Measurements from ENCODE around the gene C4A. TPM values are rescaled to one million over a fixed set of nuclear protein-coding genes. Genes with fewer than 3 reads are reported as not detected.
"Not testable (repeated sequence)": the region's sequence is repeated elsewhere in the genome, so short reads cannot be mapped to it uniquely, and the experiment has no call there.

The C4A gene
- total RNA-seq: 32.6 TPM

DNA sequence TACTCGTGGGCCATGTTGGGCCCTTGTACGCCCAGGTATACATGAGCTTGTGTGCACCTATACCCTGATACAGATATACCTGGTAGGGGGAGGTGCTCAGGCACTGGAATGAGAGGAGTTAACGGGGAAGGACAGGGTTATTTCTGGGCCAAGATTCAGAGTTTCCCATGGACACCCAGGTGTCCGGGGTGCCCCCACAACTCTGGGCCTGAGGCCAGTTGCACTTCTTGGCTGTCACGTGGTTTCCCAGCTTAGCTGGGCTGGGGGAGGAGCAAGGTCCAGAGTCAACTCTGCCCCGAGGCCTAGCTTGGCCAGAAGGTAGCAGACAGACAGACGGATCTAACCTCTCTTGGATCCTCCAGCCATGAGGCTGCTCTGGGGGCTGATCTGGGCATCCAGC is at the start of gene C4A:
TSS of gene C4A (plus strand) at position 314 of the 400 bp plus-strand sequence. CDS start at position 365, 51 bp downstream.
- DNase-seq: not testable (repeated sequence)

DNA sequence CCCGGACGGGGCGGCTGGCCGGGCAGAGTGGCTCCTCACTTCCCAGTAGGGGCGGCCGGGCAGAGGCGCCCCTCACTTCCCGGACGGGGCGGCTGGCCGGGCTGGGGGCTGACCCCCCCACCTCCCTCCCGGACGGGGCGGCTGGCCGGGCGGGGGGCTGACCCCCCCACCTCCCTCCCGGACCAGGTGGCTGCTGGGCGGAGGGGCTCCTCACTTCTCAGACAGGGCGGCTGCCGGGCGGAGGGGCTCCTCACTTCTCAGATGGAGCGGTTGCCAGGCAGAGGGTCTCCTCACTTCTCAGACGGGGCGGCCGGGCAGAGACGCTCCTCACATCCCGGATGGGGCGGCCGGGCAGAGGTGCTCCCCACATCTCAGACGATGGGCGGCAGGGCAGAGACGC is 49.7 kb upstream of the C4A start:
- DNase-seq: not testable (repeated sequence)

DNA sequence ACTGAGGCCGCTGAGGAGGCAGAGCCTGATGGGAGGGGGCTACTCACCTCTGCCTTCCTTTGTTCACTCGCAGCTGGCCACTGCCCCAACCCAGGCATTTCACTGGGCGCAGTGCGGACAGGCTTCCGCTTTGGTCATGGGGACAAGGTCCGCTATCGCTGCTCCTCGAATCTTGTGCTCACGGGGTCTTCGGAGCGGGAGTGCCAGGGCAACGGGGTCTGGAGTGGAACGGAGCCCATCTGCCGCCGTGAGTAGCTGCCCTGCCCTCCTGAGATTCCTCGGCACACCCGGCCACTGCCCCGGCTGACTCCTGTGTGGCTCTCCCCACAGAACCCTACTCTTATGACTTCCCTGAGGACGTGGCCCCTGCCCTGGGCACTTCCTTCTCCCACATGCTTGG is 48.3 kb upstream of the C4A start:
- DNase-seq: no peak

DNA sequence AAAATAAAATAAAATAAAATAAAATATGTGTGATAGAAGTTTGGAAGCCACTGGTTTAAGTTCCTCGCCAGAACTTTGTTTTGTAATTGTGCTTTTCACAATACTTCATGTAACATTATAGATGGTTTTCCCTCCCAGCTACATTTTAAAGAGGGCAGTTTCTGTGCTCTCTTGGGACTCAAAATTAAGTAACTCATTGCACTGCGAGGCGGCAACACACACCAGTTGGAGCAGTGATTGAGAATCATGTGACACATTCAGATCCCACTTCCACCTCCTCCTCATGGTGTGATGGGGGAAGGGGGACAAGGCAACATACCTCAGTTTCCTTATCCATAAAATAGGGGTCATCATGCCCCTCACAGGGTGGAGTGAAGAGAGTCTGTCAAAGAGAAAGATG is 46.8 kb upstream of the C4A start:
- no peak for DNase-seq

DNA sequence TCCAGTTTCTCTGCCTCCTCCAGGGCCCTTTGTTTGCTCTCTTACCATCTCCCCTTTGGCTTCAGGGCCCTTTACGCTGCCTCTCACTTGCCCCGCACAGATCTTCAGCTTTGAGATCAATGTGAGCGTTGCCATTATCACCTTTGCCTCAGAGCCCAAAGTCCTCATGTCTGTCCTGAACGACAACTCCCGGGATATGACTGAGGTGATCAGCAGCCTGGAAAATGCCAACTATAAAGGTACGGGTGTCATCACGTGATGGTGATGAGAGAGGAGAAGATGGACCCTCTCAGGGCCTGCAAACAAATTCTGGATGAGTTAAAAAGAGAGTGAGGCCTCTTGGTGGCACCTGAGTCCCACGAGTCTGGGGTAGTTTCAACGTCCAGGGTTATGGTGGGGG is 46.0 kb upstream of the C4A start:
- no peak for DNase-seq

DNA sequence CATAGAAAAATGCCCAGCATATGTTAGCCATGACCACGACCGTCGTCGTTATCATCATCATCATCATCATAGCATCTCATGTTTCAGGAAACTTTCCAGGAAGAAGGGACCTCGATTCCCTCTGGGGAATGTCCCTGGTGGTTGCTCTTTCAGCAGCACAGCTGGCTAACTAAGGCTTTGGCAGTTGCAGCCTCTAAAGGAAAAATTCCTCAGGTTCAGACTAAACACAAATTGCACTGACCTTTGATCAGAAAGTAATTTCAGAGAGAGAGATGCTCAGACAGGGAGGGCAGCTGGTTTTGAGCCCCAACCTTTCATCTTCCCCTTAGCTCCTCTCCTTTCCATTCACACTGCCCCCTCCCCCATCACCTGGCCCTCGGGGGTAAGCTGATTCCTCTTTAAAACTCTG is 41.6 kb upstream of the C4A start:
- DNase-seq: no peak

DNA sequence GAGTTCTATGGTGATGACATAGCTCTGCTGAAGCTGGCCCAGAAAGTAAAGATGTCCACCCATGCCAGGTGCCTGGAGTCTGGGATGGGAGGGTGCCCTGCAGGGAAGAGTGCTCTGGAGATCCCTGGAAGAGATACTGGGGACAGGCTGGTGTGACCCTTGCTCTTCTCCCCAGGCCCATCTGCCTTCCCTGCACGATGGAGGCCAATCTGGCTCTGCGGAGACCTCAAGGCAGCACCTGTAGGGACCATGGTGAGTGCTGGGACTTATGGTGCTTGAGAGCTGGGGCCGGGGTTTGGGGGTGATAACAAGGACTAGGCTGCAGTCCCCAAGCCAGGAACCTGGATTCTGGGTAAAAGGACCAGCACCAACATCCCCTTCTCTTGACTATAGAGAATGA is 38.1 kb upstream of the C4A start:
- no peak for DNase-seq

DNA sequence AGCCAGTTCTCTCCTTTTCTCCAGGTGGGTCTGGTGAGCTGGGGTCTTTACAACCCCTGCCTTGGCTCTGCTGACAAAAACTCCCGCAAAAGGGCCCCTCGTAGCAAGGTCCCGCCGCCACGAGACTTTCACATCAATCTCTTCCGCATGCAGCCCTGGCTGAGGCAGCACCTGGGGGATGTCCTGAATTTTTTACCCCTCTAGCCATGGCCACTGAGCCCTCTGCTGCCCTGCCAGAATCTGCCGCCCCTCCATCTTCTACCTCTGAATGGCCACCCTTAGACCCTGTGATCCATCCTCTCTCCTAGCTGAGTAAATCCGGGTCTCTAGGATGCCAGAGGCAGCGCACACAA is 36.7 kb upstream of the C4A start:
- DNase-seq: no peak

DNA sequence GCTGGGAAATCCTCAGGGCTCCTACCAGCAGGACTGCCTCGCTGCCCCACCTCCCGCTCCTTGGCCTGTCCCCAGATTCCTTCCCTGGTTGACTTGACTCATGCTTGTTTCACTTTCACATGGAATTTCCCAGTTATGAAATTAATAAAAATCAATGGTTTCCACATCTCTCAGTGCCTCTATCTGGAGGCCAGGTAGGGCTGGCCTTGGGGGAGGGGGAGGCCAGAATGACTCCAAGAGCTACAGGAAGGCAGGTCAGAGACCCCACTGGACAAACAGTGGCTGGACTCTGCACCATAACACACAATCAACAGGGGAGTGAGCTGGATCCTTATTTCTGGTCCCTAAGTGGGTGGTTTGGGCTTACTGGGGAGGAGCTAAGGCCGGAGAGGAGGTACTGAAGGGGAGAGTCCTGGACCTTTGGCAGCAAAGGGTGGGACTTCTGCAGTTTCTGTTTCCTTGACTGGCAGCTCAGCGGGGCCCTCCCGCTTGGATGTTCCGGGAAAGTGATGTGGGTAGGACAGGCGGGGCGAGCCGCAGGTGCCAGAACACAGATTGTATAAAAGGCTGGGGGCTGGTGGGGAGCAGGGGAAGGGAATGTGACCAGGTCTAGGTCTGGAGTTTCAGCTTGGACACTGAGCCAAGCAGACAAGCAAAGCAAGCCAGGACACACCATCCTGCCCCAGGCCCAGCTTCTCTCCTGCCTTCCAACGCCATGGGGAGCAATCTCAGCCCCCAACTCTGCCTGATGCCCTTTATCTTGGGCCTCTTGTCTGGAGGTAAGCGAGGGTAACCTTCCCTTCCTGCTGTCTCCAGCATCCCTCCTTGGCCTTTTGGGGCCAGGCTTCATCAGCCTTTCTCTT is 36.1 kb upstream of the C4A start, which contains the start of gene CFB:
TSS of gene CFB (plus strand) at position 589 of the 863 bp plus-strand sequence. CDS start at position 716, 127 bp downstream.
- DNase-seq: peak; percentile 19

DNA sequence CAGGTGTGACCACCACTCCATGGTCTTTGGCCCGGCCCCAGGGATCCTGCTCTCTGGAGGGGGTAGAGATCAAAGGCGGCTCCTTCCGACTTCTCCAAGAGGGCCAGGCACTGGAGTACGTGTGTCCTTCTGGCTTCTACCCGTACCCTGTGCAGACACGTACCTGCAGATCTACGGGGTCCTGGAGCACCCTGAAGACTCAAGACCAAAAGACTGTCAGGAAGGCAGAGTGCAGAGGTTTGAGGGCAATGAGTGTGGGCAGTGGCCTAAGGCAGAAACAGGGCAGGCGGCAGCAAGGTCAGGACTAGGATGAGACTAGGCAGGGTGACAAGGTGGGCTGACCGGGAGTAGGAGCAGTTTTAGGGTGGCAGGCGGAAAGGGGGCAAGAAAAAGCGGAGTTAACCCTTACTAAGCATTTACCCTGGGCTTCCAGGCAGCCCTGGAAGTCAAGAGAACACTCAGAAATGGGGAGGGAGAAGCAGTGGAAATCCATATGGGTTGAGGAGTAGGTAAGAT is 35.4 kb upstream of the C4A start:
- no peak for DNase-seq

DNA sequence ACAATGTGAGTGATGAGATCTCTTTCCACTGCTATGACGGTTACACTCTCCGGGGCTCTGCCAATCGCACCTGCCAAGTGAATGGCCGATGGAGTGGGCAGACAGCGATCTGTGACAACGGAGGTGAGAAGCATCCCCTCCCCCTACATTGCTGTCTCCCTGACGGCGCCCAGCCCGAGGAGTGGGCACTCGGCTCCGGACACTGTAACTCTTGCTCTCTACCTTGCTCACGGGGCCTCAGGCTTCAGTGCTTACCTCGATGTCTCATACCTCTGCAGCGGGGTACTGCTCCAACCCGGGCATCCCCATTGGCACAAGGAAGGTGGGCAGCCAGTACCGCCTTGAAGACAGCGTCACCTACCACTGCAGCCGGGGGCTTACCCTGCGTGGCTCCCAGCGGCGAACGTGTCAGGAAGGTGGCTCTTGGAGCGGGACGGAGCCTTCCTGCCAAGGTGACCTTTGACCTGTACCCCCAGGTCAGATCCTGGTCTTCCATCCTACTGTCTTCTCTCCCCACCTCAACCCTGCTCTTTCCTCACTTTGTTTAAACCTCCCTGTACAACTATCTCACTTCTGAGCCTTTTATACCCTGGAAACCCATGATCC is 34.7 kb upstream of the C4A start:
- DNase-seq: no peak

DNA sequence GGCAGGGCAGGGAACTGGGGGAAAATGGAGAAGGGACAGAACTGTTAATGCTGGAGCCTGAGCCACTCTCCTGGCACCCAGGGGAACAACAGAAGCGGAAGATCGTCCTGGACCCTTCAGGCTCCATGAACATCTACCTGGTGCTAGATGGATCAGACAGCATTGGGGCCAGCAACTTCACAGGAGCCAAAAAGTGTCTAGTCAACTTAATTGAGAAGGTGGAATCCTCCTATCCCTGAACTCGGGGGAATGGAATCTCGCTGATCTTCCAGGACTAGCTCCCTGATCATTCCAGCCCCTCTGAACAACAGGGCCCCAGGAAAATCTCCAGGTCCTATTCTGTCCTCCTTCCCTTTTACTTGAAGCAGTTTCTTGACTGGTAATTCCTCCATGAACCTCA is 34.0 kb upstream of the C4A start:
- DNase-seq: no peak

DNA sequence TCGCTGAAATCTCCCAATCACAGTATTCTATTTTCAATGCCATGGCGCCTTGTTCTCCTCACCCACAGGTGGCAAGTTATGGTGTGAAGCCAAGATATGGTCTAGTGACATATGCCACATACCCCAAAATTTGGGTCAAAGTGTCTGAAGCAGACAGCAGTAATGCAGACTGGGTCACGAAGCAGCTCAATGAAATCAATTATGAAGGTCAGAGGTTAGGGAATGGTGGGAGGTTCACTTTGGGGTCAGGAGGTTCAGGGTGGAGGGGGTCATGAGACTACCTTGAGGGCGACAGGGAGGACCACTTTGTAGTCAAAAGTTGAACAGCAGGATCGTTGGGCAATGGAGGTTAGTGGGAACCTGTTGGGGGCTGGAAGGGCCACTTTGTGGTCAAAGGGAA is 33.6 kb upstream of the C4A start:
- no peak for DNase-seq

DNA sequence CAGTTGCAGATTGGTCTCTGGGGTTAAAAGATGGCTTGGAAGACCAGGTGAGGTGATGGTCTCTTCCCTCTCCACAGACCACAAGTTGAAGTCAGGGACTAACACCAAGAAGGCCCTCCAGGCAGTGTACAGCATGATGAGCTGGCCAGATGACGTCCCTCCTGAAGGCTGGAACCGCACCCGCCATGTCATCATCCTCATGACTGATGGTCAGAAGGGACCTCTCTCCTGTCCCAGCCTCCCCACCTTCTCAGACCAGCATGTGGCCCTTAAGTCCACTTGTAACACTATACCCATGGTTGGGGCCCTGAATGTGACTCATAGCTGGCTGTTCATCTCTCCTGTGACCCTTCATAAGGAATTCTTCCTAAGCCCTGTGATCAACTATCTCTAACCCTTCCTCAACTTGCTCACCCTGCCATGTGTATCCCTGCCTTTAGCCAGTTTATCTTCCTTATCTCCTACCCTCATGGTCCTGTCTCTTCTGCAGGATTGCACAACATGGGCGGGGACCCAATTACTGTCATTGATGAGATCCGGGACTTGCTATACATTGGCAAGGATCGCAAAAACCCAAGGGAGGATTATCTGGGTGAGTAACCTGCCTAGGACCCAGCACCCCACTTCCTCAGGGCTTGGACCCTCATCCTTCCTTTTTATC is 33.0 kb upstream of the C4A start:
- no peak for DNase-seq

DNA sequence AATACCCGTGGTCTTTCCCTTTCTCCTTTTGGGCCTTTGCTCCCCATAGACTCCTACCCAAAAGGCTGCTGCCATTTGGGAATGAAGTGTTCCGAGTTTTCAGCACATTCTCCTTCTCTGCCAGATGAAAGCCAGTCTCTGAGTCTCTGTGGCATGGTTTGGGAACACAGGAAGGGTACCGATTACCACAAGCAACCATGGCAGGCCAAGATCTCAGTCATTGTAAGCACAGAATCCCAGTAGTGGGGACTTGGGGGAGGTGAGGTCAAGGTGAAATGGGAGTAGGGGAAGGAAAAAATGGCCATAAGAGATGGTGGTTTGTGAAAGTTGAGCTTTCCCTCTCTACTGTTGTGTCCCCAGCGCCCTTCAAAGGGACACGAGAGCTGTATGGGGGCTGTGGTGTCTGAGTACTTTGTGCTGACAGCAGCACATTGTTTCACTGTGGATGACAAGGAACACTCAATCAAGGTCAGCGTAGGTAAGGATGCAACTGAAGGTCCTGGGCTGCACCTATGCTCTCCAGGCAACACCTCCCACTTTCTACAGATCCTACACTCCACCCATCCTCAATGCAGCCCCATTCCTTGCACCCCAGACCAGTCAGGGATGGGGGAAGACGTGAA is 31.8 kb upstream of the C4A start:
- no peak for DNase-seq

DNA sequence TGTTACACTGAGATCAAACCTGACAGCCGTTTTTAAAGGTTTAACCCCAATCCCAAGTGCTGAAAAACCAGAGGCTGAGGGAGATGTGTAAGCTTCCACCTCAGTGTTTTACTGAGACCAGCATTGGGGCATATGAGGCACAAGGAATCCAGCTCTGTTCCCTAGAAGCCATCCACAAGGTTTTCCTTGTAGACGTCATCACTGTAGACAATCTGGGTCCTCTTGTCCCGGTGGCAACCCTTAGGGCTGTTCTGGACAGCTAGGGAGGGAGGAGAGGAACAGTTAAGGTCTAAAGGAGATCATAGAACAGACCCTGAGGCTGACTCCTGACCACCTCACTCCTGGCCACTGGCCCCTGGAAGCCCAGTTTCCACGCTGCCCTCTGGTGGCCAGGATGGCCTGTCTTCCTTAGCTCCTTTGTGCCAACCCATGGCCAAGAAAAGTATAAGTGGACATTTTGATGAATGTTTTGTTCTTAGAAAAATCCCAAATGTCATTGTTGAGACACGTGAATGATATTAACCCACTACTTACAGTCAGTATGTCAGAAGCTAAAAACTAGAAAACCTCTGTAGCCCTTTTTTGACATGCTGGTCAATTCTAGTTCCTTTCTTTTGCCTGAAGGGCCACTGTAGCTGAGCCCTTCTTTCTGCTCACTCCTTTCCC is 29.6 kb upstream of the C4A start:
- DNase-seq: peak; percentile 51

DNA sequence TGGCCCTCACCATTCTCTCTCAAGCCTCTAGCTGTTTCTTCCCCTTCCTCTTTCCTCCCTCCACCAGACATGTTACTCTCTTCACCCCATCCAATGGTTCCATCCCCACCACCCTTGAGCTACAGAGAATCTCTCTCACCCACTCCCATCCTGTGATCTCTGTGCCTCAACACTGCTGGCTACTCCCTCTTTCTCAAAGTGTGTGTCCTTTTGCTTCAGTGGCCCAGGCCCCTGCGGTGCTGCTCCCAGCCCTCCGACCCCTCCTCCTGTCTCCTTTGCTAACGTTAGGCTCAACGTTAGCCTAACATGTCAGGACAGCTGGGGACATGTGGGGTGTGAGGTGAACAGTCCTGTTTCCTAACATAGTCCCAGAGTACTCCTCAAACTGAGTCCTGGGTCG is 29.0 kb upstream of the C4A start:
- DNase-seq: no peak

DNA sequence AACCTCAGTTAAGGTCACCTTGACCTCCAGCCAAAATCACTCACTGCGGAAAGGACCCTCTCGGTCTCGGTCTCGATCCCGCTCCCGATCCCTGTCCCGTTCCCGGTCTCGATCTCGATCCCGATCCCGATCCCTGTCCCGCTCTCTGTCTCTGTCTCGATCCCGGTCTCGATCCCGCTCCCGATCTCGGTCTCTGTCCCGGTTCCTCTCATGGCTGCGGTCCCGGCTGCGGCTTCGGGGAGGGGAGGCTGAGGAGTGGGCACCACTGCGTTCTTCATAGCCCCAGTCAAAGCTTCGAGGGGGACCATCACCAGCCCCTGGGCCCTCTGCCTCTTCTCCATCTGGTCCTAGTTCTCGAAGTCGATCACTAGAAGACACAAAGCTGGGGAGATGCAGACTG is 27.3 kb upstream of the C4A start:
- no peak for DNase-seq

DNA sequence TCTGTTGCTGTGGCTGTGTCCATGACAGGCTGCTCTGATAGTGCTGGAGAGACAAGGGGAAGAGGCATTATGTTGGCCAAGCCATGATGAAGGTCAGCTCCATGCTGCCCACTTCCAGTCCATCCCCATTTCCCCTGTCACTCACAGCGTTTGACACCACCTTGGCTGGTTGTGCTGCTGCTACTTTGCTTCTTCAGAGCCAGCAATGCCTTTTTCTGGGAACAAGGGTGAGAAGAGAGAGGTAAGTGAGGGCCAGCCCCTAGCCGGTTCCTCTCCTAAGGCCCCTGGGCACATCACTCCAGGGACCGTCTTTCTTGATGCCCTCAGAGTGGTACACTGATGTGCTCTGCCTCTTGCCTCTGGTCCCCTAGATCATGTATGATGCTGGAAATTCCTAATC is 25.1 kb upstream of the C4A start:
- DNase-seq: no peak

DNA sequence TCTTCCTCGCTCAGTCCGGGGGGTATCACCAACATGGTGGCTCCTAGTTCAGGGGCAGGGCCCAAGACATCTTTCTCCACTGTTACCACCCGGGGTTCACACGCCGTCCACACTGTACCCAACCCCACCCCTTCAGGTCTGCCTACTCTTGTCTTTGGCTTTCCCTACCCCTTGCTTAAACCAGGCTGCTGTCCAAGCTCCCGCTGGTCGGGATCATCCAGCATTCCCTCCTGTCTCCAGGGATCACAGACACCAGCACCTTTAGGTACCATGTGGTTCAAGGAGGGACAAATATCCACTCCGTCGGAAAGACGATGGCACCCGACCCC is 23.5 kb upstream of the C4A start:
- DNase-seq: no peak

DNA sequence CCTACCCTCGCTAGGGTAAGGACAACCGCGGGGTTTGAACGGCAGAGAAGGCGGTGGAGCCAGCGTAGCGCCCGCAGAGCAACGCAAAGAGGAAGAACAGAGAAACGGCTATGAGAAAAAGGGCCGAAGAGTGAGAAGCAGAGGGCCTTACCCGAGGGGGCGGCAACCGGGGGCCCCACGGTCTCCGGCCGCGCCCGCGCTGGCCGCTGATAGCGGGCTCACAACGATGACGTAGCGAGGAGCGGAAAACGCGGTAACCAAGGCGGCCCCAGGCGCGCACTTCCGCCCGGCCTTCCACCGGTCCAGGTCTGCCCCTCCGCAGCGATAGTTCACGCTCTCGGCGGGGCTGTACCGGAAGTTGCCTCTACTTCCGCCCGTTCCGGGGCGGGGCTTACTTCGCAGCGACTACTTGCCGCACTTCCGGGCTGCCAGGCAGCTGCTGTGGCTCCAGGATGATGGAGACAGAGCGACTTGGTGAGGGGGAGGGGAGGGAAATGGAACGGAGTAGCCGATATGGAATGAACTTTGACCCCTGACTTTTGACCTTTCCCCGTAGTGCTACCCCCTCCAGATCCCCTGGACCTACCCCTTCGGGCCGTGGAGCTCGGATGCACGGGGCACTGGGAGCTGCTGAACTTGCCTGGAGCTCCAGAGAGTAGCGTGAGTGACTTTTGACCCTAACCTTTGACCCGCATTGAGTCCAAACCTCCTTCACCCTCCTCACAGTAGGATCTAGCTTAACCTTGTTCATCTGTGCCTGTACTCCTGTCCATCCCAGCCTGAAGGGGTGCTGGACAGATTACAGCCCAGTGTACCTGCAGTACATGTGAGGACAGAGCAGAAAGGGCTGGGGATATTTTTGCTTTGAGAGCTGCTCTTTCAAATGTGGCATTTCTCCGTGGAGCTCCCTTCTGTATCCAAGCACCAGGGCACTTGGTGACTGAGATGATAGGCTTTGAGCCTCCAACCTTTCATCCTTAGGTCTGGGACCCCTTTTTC is 22.8 kb upstream of the C4A start, which contains the start of the genes NELFE and SKIC2:
TSS of gene NELFE (minus strand) at position 231 of the 999 bp plus-strand sequence. CDS start 525 bp downstream, outside the sequence.
TSS of gene SKIC2 (plus strand) at position 435 of the 999 bp plus-strand sequence. CDS start at position 453, 18 bp downstream.
- peak; percentile 99 for DNase-seq

All from tongue (tissue), 2 donors.